Measurements from ENCODE around the gene PIWIL4. TPM values are rescaled to one million over a fixed set of nuclear protein-coding genes. Genes with fewer than 3 reads are reported as not detected.

Gene PIWIL4
- total RNA-seq, 4 donors from 2014 or later: 7.2 to 9.0 (median 8.3) TPM

DNA sequence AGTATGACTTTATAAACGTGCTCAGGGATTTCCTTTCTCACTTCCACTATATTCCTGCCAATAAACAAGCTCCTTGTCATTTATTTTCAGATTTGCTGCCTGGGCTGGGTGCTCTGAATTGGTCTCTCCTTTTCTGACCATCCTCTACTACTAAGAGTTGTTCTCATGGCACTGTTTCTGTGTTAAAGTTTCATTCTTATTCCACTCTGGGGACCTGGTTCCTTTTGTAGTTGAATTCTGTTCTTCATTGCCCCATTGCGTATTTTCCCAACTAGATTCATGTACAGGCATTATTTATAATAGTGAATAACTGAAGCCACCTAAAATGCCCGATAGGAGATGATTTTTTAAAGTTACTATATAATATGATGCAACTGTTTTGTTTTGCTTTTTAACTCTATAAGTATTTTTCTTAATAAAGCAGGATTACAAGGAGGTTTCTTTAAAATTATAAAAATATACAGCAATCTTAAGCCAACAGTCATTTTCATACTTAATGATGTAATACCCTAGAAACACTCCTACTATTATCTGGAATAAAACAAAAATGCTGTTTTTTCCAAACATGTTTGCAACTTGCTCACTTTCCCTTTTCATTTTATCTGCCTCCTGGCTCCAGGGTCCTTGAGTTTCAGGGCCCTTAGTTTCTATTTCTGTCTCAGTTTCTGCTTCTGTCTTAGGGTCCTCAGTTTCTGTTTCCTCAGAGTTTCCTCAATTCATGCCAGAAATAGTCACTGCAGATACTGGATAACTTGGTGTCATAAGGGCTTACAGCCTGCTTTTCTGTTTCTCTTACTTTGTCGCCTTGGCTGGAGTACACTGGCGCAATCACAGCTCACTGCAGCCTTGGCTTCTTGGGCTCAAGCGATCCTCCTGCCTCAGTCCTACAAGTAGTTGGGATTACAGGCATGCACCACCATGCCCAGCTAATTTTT, 33.2 kb upstream of the PIWIL4 start:
- H3K4me1 ChIP-seq: peaks cover 0 to 18% (median 0%) of the 10 kb centered on the region in 4 donors
- TF ChIP-seq, protein P1, sequence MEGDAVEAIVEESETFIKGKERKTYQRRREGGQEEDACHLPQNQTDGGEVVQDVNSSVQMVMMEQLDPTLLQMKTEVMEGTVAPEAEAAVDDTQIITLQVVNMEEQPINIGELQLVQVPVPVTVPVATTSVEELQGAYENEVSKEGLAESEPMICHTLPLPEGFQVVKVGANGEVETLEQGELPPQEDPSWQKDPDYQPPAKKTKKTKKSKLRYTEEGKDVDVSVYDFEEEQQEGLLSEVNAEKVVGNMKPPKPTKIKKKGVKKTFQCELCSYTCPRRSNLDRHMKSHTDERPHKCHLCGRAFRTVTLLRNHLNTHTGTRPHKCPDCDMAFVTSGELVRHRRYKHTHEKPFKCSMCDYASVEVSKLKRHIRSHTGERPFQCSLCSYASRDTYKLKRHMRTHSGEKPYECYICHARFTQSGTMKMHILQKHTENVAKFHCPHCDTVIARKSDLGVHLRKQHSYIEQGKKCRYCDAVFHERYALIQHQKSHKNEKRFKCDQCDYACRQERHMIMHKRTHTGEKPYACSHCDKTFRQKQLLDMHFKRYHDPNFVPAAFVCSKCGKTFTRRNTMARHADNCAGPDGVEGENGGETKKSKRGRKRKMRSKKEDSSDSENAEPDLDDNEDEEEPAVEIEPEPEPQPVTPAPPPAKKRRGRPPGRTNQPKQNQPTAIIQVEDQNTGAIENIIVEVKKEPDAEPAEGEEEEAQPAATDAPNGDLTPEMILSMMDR (IDR thresholded peaks at IDR 0.05): no peak
- TF ChIP-seq EP300 (IDR thresholded peaks at IDR 0.05): no peak
- TF ChIP-seq POLR2A (IDR thresholded peaks at IDR 0.05): no peak
- no peaks in the 10 kb centered on the region for H3K9me3 ChIP-seq
- H3K27ac ChIP-seq: peak overlapping the region in 1 of 4 donors; percentile 47
- no peaks in the 10 kb centered on the region for H3K36me3 ChIP-seq
- WGBS, 2 donors: 59 to 70% methylated on average over 6 of the region's 6 CpGs
- H3K27me3 ChIP-seq: no peaks in the 10 kb centered on the region
- H3K4me3 ChIP-seq: no peak overlapping the region
- no peak for DNase-seq (ENCODE audit: low spot score in 2 of 2)

DNA sequence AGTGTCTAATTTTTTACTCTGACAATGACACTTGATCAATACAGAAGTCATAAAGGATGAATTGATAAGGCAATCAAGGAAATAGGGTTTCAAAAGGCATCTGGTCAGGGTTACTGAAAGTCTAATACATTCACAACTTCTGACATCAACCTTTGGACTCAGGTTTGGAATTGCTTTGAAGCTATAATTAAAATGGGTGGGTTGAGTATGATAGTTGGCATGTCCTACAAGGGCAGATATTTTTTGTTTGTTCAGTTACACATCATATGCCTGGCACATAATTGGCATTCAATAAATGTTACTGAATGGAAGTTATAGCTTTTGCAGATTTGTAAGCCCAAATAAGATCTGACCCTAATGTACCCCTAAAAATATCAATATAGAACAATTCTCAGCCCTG, 30.8 kb upstream of the PIWIL4 start:
- no peak for DNase-seq (ENCODE audit: low spot score in 2 of 2)
- no peak for TF ChIP-seq POLR2A (IDR thresholded peaks at IDR 0.05)
- no peak for TF ChIP-seq EP300 (IDR thresholded peaks at IDR 0.05)
- H3K36me3 ChIP-seq: no peaks in the 10 kb centered on the region
- no peaks in the 10 kb centered on the region for H3K9me3 ChIP-seq
- no peaks in the 10 kb centered on the region for H3K27me3 ChIP-seq
- H3K4me1 ChIP-seq: peaks cover 0 to 18% (median 0%) of the 10 kb centered on the region in 4 donors
- no peak overlapping the region for H3K4me3 ChIP-seq
- no peak overlapping the region for H3K27ac ChIP-seq

DNA sequence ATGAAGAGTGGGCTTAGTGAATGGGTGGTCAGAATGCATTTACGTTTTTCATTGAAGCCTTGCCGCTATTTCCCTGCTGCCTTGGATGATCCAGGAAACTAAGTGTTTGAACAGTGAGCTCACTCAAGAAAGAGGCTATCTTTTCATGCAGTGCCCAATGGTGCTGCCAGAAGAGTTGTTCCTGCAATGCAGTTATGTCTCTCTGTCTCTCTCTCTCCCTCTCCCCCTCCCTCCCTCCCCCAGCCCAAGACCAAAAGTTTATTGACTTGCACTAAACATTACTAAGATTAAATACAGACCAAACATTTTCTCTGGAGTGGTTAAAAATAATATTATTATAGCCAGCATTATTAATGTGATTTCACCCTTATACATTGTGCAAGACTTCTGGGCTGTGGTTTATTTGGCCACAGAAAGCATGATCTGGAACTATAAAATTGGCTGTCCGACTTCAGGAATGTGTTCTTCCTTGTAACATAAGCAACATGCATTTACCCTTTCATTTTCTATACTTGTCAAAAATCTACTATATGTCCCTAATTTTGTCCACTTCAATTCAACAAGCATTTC, 30.1 kb upstream of the PIWIL4 start:
- 47 to 62% methylated on average over 3 of the region's 3 CpGs for WGBS, 2 donors
- no peak for TF ChIP-seq EP300 (IDR thresholded peaks at IDR 0.05)
- no peak for TF ChIP-seq POLR2A (IDR thresholded peaks at IDR 0.05)
- TF ChIP-seq, protein P1 (IDR thresholded peaks at IDR 0.05): no peak
- no peak overlapping the region for H3K4me3 ChIP-seq
- H3K27ac ChIP-seq: no peak overlapping the region
- no peaks in the 10 kb centered on the region for H3K36me3 ChIP-seq
- DNase-seq (ENCODE audit: low spot score in 2 of 2): no peak
- peaks cover 0 to 18% (median 0%) of the 10 kb centered on the region in 4 donors for H3K4me1 ChIP-seq
- no peaks in the 10 kb centered on the region for H3K27me3 ChIP-seq
- no peaks in the 10 kb centered on the region for H3K9me3 ChIP-seq

DNA sequence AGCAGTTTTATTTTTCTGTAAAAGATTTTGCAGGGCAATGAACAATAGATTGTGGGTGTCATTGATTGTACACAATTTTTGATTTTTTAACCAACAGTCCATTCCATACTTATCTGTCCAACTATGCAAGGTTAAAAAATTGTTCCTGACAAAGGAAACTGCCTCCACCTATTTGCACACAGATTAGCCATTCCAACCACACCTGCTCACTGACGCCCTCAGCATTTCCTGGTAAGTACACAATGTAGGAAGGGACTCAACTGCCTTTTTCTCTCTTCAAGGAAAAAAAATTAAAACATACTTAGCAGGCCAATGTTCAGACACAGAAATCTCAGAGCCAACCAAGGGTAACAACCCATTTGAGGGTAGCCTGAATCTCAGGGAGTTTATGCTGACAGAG, 27.7 kb upstream of the PIWIL4 start:
- no peak for DNase-seq (ENCODE audit: low spot score in 2 of 2)
- H3K27me3 ChIP-seq: no peaks in the 10 kb centered on the region
- TF ChIP-seq POLR2A (IDR thresholded peaks at IDR 0.05) (no peak), EP300 (IDR thresholded peaks at IDR 0.05) (no peak)
- TF ChIP-seq, protein P1 (IDR thresholded peaks at IDR 0.05): no peak
- H3K4me1 ChIP-seq: peaks cover 0 to 14% (median 5%) of the 10 kb centered on the region in 4 donors
- no peaks in the 10 kb centered on the region for H3K9me3 ChIP-seq
- no peaks in the 10 kb centered on the region for H3K36me3 ChIP-seq
- H3K4me3 ChIP-seq: no peak overlapping the region
- 83 to 89% methylated on average over 1 of the region's 1 CpG for WGBS, 2 donors
- H3K27ac ChIP-seq: no peak overlapping the region

DNA sequence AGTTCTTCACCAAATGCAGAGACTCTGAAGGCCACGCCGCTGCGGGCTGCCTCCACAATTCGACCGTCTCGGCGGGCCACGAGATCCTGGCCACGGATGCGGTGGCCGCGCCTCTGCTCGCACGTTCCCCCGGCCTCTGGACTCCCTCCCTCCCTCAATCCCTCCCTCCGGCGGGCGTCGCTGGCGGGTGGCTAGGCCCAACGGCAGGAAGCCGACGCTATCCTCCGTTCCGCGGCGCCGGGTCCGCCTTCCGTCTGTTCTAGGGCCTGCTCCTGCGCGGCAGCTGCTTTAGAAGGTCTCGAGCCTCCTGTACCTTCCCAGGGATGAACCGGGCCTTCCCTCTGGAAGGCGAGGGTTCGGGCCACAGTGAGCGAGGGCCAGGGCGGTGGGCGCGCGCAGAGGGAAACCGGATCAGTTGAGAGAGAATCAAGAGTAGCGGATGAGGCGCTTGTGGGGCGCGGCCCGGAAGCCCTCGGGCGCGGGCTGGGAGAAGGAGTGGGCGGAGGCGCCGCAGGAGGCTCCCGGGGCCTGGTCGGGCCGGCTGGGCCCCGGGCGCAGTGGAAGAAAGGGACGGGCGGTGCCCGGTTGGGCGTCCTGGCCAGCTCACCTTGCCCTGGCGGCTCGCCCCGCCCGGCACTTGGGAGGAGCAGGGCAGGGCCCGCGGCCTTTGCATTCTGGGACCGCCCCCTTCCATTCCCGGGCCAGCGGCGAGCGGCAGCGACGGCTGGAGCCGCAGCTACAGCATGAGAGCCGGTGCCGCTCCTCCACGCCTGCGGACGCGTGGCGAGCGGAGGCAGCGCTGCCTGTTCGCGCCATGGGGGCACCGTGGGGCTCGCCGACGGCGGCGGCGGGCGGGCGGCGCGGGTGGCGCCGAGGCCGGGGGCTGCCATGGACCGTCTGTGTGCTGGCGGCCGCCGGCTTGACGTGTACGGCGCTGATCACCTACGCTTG, 23.2 kb upstream of the PIWIL4 start, which contains the start of gene FUT4:
TSS of gene FUT4 (plus strand) at position 227 of the 951 bp plus-strand sequence. CDS start at position 440, 213 bp downstream.
- WGBS, 2 donors: 0 to 1% methylated on average over 55 to 57 of the region's 109 CpGs
- no peaks in the 10 kb centered on the region for H3K27me3 ChIP-seq
- H3K4me1 ChIP-seq: peaks cover 0 to 55% (median 25%) of the 10 kb centered on the region in 4 donors
- H3K36me3 ChIP-seq: peaks cover 0 to 6% (median 0%) of the 10 kb centered on the region in 3 donors
- peak; percentile 66 to 70 for DNase-seq (ENCODE audit: low spot score in 2 of 2)
- H3K9me3 ChIP-seq: no peaks in the 10 kb centered on the region
- TF ChIP-seq POLR2A (IDR thresholded peaks at IDR 0.05) (peak; percentile 33 to 61), EP300 (IDR thresholded peaks at IDR 0.05) (peak in 1 of 2 donors; percentile 87)
- TF ChIP-seq, protein P1 (IDR thresholded peaks at IDR 0.05): peak in 1 of 5 experiments; percentile 19
- peak within 1 kb of the TSS; percentile 91 to 98 (median 94) for H3K27ac ChIP-seq
- peak within 1 kb of the TSS; percentile 65 to 77 (median 72) for H3K4me3 ChIP-seq

All from tibial nerve (tissue), 4 donors.